Measurements from ENCODE around the gene MAP1LC3A.
A peak's percentile ranks its signal among the peaks of the same experiment; 100 is the strongest.

Gene MAP1LC3A

GRCh38 chr20:34535857-34536256 is 22.7 kb upstream of the MAP1LC3A start:
- peaks cover 81% of the 10 kb centered on the region for H3K36me3 Mint-ChIP-seq (ENCODE audit: low read depth)
- H3K27ac Mint-ChIP-seq: no peak overlapping the region
- H3K4me3 Mint-ChIP-seq: no peak overlapping the region
- no peak for DNase-seq
- H3K27me3 Mint-ChIP-seq: no peaks in the 10 kb centered on the region
- no peaks in the 10 kb centered on the region for H3K9me3 Mint-ChIP-seq
- peaks cover 8% of the 10 kb centered on the region for H3K4me1 Mint-ChIP-seq (ENCODE audit: low read depth)

DNA sequence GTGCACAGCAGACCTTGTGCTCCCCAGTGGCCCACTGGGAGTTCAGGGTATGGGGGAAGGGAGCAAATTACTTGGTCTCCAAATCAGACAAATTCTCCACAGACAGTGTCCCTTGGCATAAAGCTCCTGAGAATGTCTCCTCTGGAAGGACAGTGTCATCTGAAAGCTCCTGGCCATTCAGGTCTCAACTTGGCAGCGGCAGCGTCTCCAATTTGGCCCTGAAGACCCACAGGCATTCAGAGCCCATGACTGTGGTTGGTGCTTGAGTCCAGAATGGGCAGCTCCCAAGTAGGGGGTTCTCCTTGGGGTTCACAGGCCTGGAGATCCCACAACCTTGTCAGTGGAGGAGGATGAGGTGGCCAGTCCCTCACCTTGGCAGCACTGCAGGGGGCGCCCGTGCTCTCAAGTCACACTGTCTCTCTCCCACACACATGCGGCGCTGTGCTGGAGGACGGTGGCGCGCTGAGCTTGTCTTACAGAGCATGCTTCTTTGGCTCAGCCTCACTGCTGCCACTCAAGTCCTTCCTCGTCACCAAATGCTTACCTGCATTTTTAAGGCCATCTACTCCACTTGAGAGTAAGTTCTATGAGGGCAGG is 21.6 kb upstream of the MAP1LC3A start:
- Mint-ChIP-seq H3K36me3 (ENCODE audit: low read depth) (peaks cover 80% of the 10 kb centered on the region), H3K27me3 (no peaks in the 10 kb centered on the region), H3K4me3 (no peak overlapping the region), H3K9me3 (no peaks in the 10 kb centered on the region), H3K4me1 (ENCODE audit: low read depth) (peaks cover 15% of the 10 kb centered on the region), H3K27ac (peak overlapping the region; percentile 36)
- DNase-seq: peak; percentile 58

DNA sequence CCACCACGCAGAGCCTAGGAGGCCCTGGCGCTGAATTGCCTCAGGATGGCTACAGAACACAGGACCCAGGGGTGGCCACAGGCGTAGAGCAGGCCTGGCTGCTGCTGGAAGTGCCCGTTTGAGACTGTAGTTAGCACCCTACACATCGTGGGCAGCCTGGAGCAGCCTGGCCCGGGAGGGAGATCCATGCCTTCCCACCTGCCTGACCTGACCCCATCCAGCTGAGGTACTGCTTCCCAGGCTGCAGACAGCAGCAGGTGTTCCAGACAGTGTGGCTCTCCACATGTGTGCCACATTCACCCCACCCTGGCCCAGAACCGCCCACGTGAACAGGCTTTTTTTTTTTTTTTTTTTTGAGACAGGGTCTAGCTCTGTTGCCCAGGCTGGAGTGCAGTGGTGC is 20.9 kb upstream of the MAP1LC3A start:
- H3K4me3 Mint-ChIP-seq: no peak overlapping the region
- H3K9me3 Mint-ChIP-seq: no peaks in the 10 kb centered on the region
- H3K27me3 Mint-ChIP-seq: no peaks in the 10 kb centered on the region
- H3K36me3 Mint-ChIP-seq (ENCODE audit: low read depth): peaks cover 85% of the 10 kb centered on the region
- DNase-seq: no peak
- H3K27ac Mint-ChIP-seq: no peak overlapping the region
- peaks cover 17% of the 10 kb centered on the region for H3K4me1 Mint-ChIP-seq (ENCODE audit: low read depth)

- H3K27ac Mint-ChIP-seq: no peak overlapping the region
- no peak overlapping the region for H3K4me3 Mint-ChIP-seq
- peaks cover 17% of the 10 kb centered on the region for H3K4me1 Mint-ChIP-seq (ENCODE audit: low read depth)
- H3K36me3 Mint-ChIP-seq (ENCODE audit: low read depth): peaks cover 80% of the 10 kb centered on the region
- no peaks in the 10 kb centered on the region for H3K27me3 Mint-ChIP-seq
- H3K9me3 Mint-ChIP-seq: no peaks in the 10 kb centered on the region
- peak; percentile 72 for DNase-seq
These were observed 19.8 kb upstream of the MAP1LC3A start for GRCh38 chr20:34538671-34539123.

DNA sequence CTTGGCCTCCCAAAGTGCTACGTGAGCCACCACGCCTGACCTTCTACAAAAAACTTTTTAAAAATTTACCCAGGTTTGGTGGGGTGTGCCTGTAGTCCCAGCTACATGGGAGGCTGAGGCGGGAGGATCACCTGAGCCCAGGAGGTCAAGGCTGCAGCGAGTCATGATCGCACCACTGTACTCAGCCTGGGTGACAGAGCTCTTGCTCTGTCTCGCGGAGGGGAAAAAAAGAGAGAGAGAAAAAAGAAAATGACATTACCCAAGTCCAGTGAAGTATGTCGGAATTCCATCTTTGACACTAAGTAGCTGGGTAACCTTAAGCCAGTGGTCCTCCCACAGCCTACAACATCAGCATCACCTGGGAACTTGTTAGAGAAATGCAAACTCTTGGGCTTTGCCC is 18.8 kb upstream of the MAP1LC3A start:
- H3K27me3 Mint-ChIP-seq: no peaks in the 10 kb centered on the region
- no peak for DNase-seq
- H3K27ac Mint-ChIP-seq: no peak overlapping the region
- no peaks in the 10 kb centered on the region for H3K9me3 Mint-ChIP-seq
- peaks cover 71% of the 10 kb centered on the region for H3K36me3 Mint-ChIP-seq (ENCODE audit: low read depth)
- peaks cover 26% of the 10 kb centered on the region for H3K4me1 Mint-ChIP-seq (ENCODE audit: low read depth)
- H3K4me3 Mint-ChIP-seq: no peak overlapping the region

- H3K27ac Mint-ChIP-seq: peak overlapping the region; percentile 87
- peaks cover 3% of the 10 kb centered on the region for H3K27me3 Mint-ChIP-seq
- no peak overlapping the region for H3K4me3 Mint-ChIP-seq
- no peak for DNase-seq
- H3K9me3 Mint-ChIP-seq: no peaks in the 10 kb centered on the region
- peaks cover 61% of the 10 kb centered on the region for H3K36me3 Mint-ChIP-seq (ENCODE audit: low read depth)
- peaks cover 27% of the 10 kb centered on the region for H3K4me1 Mint-ChIP-seq (ENCODE audit: low read depth)
These were observed 17.8 kb upstream of the MAP1LC3A start for GRCh38 chr20:34540596-34541263.

- no peak for DNase-seq
- Mint-ChIP-seq H3K9me3 (no peaks in the 10 kb centered on the region), H3K27ac (peak overlapping the region; percentile 87), H3K36me3 (ENCODE audit: low read depth) (peaks cover 55% of the 10 kb centered on the region), H3K27me3 (peaks cover 4% of the 10 kb centered on the region), H3K4me1 (ENCODE audit: low read depth) (peaks cover 27% of the 10 kb centered on the region), H3K4me3 (no peak overlapping the region)
These were observed 17.1 kb upstream of the MAP1LC3A start for GRCh38 chr20:34541264-34541901.

DNA sequence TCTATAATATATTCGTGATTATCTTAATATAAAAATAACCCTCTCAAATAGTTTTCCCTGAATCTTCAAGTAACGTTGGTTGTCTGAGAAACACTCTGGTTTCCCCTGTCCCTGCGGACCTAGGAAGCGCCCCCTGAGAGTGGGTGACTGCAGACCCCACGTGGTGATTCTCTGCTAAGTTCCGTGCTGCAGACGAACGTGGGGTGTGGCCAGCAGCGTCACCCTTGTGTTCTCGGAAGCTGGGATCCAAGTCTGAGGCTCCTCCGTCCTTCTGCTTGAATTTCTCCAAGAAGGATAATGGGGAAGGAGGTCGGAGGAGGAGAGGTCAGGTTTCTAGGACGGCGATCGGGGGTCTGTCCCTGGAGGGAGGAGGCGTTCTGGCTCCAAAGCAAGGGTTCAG is 16.6 kb upstream of the MAP1LC3A start:
- Mint-ChIP-seq H3K27ac (peak overlapping the region; percentile 87), H3K9me3 (no peaks in the 10 kb centered on the region), H3K4me1 (ENCODE audit: low read depth) (peaks cover 27% of the 10 kb centered on the region), H3K4me3 (no peak overlapping the region), H3K36me3 (ENCODE audit: low read depth) (peaks cover 49% of the 10 kb centered on the region), H3K27me3 (peaks cover 4% of the 10 kb centered on the region)
- no peak for DNase-seq

DNA sequence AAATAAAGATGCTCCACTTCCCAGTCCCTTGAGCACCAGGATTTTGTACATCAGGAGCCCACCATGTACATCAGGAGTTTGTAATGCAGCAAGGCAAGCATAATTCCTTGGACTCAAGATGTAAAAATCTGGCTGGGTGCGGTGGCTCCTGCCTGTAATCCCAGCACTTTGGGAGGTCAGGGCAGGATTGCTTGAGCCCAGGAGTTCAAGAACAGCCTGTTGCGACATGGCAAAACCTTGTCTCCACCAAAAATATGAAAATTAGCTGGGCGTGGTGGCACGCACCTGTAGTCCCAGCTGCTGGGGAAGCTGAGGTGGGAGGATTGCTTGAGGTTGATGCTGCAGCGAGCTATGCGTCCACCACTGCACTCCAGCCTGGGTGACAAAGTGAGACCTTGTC is 16.1 kb upstream of the MAP1LC3A start:
- H3K27me3 Mint-ChIP-seq: peaks cover 4% of the 10 kb centered on the region
- DNase-seq: no peak
- no peaks in the 10 kb centered on the region for H3K9me3 Mint-ChIP-seq
- H3K27ac Mint-ChIP-seq: peak overlapping the region; percentile 55
- peaks cover 44% of the 10 kb centered on the region for H3K36me3 Mint-ChIP-seq (ENCODE audit: low read depth)
- H3K4me1 Mint-ChIP-seq (ENCODE audit: low read depth): peaks cover 27% of the 10 kb centered on the region
- no peak overlapping the region for H3K4me3 Mint-ChIP-seq

DNA sequence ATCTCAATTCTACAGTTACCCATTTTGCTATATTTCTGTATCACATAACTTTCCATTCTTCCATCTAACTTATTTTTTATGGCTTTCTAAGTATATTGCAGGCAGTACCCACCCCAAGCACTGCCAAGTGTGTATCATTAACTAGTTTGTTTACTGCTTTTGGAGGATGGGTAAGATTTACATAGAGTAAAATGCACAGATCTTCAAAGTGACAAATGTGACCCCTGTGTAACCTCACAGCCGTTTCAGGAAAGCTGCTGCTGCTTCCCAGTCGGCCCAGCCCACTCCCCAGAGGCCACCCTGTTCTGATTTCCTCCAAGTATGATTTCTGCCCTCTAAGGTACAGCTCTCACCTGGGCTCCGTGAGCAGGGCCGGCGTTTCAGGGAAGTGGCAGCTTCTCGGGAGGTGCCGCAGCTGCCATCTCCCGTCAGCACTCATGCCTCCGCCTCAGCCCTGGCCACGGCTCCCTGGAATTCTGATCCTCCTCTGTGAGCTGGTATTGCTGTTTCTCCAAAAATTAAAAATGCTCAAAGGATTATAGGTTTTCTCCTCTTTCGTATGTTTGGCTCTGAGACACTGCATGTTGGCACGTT is 15.0 kb upstream of the MAP1LC3A start:
- no peak overlapping the region for H3K4me3 Mint-ChIP-seq
- H3K27ac Mint-ChIP-seq: no peak overlapping the region
- no peak for DNase-seq
- H3K36me3 Mint-ChIP-seq (ENCODE audit: low read depth): peaks cover 38% of the 10 kb centered on the region
- peaks cover 25% of the 10 kb centered on the region for H3K4me1 Mint-ChIP-seq (ENCODE audit: low read depth)
- no peaks in the 10 kb centered on the region for H3K9me3 Mint-ChIP-seq
- peaks cover 4% of the 10 kb centered on the region for H3K27me3 Mint-ChIP-seq

- Mint-ChIP-seq H3K4me3 (no peak overlapping the region), H3K4me1 (ENCODE audit: low read depth) (peaks cover 25% of the 10 kb centered on the region), H3K9me3 (no peaks in the 10 kb centered on the region), H3K27ac (no peak overlapping the region), H3K36me3 (ENCODE audit: low read depth) (peaks cover 31% of the 10 kb centered on the region), H3K27me3 (peaks cover 4% of the 10 kb centered on the region)
- peak; percentile 49 for DNase-seq
These were observed 14.3 kb upstream of the MAP1LC3A start for GRCh38 chr20:34544109-34544796.

DNA sequence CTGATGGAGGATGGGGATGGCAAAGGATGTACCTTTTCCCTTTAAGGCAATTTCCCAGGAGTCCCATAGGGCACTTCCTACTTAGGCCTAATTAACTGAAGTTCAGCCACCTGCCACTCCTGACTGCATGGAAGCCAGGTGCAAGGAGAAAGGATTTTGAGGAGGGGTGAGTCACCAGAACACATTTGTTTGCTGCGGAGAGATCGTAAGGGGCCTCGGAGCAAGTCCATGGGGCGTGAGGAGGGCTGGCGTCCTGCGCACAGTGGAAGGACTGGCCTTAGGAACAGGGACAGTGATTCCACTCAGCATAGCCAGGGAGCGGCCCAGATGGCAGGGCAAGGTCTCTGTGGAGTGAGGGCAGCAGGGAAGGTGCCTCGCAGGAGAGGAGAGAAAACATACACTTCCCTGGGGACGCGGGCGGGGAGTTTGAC is 11.8 kb upstream of the MAP1LC3A start:
- DNase-seq: no peak
- no peak overlapping the region for H3K4me3 Mint-ChIP-seq
- peaks cover 12% of the 10 kb centered on the region for H3K4me1 Mint-ChIP-seq (ENCODE audit: low read depth)
- H3K27ac Mint-ChIP-seq: no peak overlapping the region
- no peaks in the 10 kb centered on the region for H3K9me3 Mint-ChIP-seq
- H3K27me3 Mint-ChIP-seq: peaks cover 4% of the 10 kb centered on the region
- H3K36me3 Mint-ChIP-seq (ENCODE audit: low read depth): peaks cover 9% of the 10 kb centered on the region

GRCh38 chr20:34547844-34548613 is 10.5 kb upstream of the MAP1LC3A start:
- no peaks in the 10 kb centered on the region for H3K9me3 Mint-ChIP-seq
- H3K27ac Mint-ChIP-seq: no peak overlapping the region
- H3K36me3 Mint-ChIP-seq (ENCODE audit: low read depth): no peaks in the 10 kb centered on the region
- DNase-seq: no peak
- H3K4me1 Mint-ChIP-seq (ENCODE audit: low read depth): peaks cover 10% of the 10 kb centered on the region
- H3K4me3 Mint-ChIP-seq: no peak overlapping the region
- peaks cover 4% of the 10 kb centered on the region for H3K27me3 Mint-ChIP-seq

Data from activated T-cell treated with anti-CD3 and anti-CD28 coated beads, Interleukin-2, amount 50 U/mL, for 24 hours (primary cell).